Osteocyte (in vitro differentiated cells): ENCODE data around the gene DHRS11. TPM values are rescaled to one million over a fixed set of nuclear protein-coding genes. Genes with fewer than 3 reads are reported as not detected.

Source experiments
- DNase-seq: peaks from one replicate; pipeline ENCODE4 v3.0.0; 2021; ENCODE audit warnings: mixed read lengths; ENCODE audit not compliant: unreplicated experiment; ENCODE audit errors: extremely low spot score
- H3K27ac Mint-ChIP-seq: one replicate; pipeline ENCODE4 v1.8.0; 2021; ENCODE audit warnings: mild to moderate bottlenecking, mixed read lengths; ENCODE audit not compliant: unreplicated experiment
- H3K27me3 Mint-ChIP-seq: one replicate; pipeline ENCODE4 v1.8.0; 2021; ENCODE audit warnings: mixed read lengths; ENCODE audit not compliant: unreplicated experiment
- H3K36me3 Mint-ChIP-seq: one replicate; pipeline ENCODE4 v1.8.0; 2021; ENCODE audit warnings: mixed read lengths; ENCODE audit not compliant: unreplicated experiment
- H3K4me1 Mint-ChIP-seq: one replicate; pipeline ENCODE4 v1.8.0; 2021; ENCODE audit warnings: mixed read lengths; ENCODE audit not compliant: unreplicated experiment
- H3K4me3 Mint-ChIP-seq: one replicate; pipeline ENCODE4 v1.8.0; 2021; ENCODE audit warnings: mild to moderate bottlenecking, moderate library complexity, mixed read lengths; ENCODE audit not compliant: unreplicated experiment
- H3K9me3 Mint-ChIP-seq: one replicate; pipeline ENCODE4 v1.8.0; 2021; ENCODE audit warnings: mixed read lengths; ENCODE audit not compliant: unreplicated experiment
- CTCF ChIP-seq: fragments of 200-600 bp; sonication (generic); IDR thresholded peaks from 2 replicates; pipeline ENCODE4 v1.5.0; 2021; ENCODE audit warnings: antibody characterized with exemption, mild to moderate bottlenecking, moderate library complexity
- total RNA-seq: library from RNA; stranded (reverse); gene quantifications from 2 replicates; pipeline ENCODE4 v1.2.1, GENCODE V29; 2021

DHRS11 gene
- total RNA-seq, 1 donor from 2014 or later = 7.1 TPM

- peak overlapping the region; percentile 74 for H3K4me3 Mint-ChIP-seq
- peaks cover 89% of the 10 kb centered on the region for H3K27me3 Mint-ChIP-seq
- H3K27ac Mint-ChIP-seq = no peak overlapping the region
- no peak for TF ChIP-seq CTCF
- no peak for DNase-seq
- H3K9me3 Mint-ChIP-seq = peaks cover 3% of the 10 kb centered on the region
- peaks cover 13% of the 10 kb centered on the region for H3K4me1 Mint-ChIP-seq
- no peaks in the 10 kb centered on the region for H3K36me3 Mint-ChIP-seq
These were observed 50.5 kb downstream of the DHRS11 start for GRCh38 chr17:36641877-36642845.

GRCh38 chr17:36643086-36643685, 51.5 kb downstream of the DHRS11 start:
- peaks cover 13% of the 10 kb centered on the region for H3K4me1 Mint-ChIP-seq
- no peak for DNase-seq
- H3K36me3 Mint-ChIP-seq = no peaks in the 10 kb centered on the region
- H3K9me3 Mint-ChIP-seq = peaks cover 3% of the 10 kb centered on the region
- H3K4me3 Mint-ChIP-seq = no peak overlapping the region
- H3K27me3 Mint-ChIP-seq = peaks cover 81% of the 10 kb centered on the region
- no peak overlapping the region for H3K27ac Mint-ChIP-seq
- TF ChIP-seq CTCF = no peak

DNA sequence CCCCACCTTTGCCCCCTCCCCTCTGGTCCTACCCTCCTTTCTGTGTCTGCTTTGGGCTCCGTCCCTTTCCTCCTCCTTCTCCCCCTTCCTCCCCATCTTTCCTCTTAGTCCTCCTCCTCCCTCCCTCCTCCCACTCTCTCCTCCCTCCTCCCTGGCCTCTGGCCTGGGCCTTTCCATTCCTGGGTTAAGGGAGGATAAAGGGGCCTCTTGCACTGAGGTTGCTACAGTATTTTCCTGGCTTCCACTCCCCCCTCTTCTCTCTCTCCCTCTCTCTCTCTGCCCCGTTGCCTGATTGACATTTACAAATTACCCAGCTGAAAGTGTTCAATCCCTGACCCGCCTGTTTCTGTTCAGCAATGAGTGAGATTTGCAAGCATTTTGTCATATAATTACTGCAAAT, 53.7 kb downstream of the DHRS11 start:
- peaks cover 78% of the 10 kb centered on the region for H3K27me3 Mint-ChIP-seq
- H3K27ac Mint-ChIP-seq = no peak overlapping the region
- no peak for TF ChIP-seq CTCF
- H3K9me3 Mint-ChIP-seq = peaks cover under 1% of the 10 kb centered on the region
- peaks cover 13% of the 10 kb centered on the region for H3K4me1 Mint-ChIP-seq
- no peaks in the 10 kb centered on the region for H3K36me3 Mint-ChIP-seq
- DNase-seq = no peak
- H3K4me3 Mint-ChIP-seq = no peak overlapping the region

- no peak for TF ChIP-seq CTCF
- H3K36me3 Mint-ChIP-seq = no peaks in the 10 kb centered on the region
- no peaks in the 10 kb centered on the region for H3K9me3 Mint-ChIP-seq
- H3K4me1 Mint-ChIP-seq = peaks cover under 1% of the 10 kb centered on the region
- H3K4me3 Mint-ChIP-seq = no peak overlapping the region
- no peak for DNase-seq
- H3K27me3 Mint-ChIP-seq = peaks cover 71% of the 10 kb centered on the region
- H3K27ac Mint-ChIP-seq = no peak overlapping the region
These were observed 56.0 kb downstream of the DHRS11 start for GRCh38 chr17:36647636-36648035.
